ENCODE measurements around the gene HCFC1R1. TPM values are rescaled to one million over a fixed set of nuclear protein-coding genes. Genes with fewer than 3 reads are reported as not detected.

Gene HCFC1R1
- total RNA-seq, 1 experiment from 2014 or later, result 75.4 TPM

DNA sequence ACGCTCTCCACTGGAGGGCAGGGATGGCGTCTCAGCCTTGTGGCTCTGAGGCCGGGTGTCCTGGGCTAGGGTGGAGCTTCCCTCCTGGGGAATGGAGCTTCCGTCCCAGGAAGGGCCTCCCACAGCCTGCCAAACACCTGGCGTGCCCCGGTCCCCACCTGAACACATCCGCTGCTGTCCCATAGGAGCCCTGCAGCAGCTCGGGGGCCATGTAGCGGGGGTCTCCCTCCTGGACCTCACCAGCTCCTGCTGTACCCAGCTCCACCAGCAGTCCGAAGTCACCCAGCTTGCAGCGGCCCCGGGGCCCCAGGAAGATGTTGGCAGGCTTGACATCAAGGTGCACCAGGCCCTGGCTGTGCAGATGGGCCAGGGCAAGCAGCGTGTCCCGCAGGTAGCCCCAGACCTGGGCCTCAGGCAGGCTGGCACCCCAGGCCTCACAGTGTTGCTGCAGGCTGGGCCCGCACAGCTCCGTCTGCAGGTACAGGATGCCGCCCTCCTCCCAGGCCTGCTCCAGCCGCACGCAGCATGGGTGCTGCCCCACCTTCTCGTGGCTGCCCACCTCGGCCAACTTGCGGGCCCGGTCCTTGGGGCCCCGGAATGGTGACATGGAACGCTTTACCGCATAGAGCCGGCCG is 48.5 kb downstream of the HCFC1R1 start:
- DNase-seq, result no peak
- Mint-ChIP-seq H3K4me3 (ENCODE audit: low read depth, unreplicated experiment) (no peak overlapping the region), H3K4me1 (ENCODE audit: low read depth, unreplicated experiment) (peaks cover 40% of the 10 kb centered on the region), H3K36me3 (ENCODE audit: insufficient read depth, unreplicated experiment) (peaks cover 57% of the 10 kb centered on the region), H3K27me3 (ENCODE audit: unreplicated experiment) (no peaks in the 10 kb centered on the region), H3K9me3 (ENCODE audit: low read depth, unreplicated experiment) (no peaks in the 10 kb centered on the region), H3K27ac (ENCODE audit: unreplicated experiment) (no peak overlapping the region)
- TF ChIP-seq, protein P1, sequence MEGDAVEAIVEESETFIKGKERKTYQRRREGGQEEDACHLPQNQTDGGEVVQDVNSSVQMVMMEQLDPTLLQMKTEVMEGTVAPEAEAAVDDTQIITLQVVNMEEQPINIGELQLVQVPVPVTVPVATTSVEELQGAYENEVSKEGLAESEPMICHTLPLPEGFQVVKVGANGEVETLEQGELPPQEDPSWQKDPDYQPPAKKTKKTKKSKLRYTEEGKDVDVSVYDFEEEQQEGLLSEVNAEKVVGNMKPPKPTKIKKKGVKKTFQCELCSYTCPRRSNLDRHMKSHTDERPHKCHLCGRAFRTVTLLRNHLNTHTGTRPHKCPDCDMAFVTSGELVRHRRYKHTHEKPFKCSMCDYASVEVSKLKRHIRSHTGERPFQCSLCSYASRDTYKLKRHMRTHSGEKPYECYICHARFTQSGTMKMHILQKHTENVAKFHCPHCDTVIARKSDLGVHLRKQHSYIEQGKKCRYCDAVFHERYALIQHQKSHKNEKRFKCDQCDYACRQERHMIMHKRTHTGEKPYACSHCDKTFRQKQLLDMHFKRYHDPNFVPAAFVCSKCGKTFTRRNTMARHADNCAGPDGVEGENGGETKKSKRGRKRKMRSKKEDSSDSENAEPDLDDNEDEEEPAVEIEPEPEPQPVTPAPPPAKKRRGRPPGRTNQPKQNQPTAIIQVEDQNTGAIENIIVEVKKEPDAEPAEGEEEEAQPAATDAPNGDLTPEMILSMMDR (IDR thresholded peaks at IDR 0.05; ENCODE audit: unreplicated experiment), result no peak
- CTCF ChIA-PET, result interaction anchor here (0.7 kb wide), 1 partner anchor 8 kb away, joined by 4 read pairs; no protein-coding TSS in a partner anchor
- intact Hi-C loops (cut with micrococcal nuclease; ENCODE audit: unreplicated experiment), result no loop called here
- no TSS peak for BruUV-seq (replicated peaks)

DNA sequence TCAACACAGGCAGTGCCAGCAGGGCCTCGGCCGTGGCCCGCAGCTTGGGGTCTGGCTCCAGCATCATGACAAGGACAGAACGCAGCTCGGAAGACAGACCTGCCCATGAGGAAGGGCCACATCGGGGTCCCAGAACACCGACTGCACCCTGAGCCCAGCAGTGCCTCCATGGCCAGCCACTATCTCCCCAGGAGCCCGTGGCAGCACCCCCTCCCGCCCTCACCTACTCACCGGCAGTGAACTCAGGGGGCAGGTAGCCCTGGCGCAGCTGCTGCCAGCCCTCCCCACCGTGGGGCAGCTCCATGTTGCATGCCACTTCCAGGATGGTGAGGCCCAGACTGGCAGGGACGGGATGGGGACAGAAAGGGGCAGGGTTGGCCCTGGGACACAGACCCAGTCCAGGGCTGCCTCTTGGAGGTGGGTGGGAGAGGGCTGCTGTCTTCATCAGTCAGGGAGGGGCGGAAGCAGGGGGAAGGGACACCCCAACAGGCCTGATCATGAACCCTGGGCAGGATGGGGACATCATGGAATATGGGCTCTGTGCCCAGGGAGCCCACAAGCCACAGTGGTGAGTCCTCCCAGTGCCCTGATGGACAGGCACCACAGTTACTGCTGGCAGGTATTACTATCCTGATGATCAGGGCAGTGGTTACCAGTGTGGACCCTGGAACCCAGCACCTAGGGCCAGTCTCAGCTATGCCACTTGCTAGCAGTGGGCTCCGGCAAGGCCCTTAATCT is 49.3 kb downstream of the HCFC1R1 start:
- TF ChIP-seq, protein P1 (IDR thresholded peaks at IDR 0.05; ENCODE audit: unreplicated experiment), result no peak
- Mint-ChIP-seq H3K9me3 (ENCODE audit: low read depth, unreplicated experiment) (no peaks in the 10 kb centered on the region), H3K36me3 (ENCODE audit: insufficient read depth, unreplicated experiment) (peaks cover 57% of the 10 kb centered on the region), H3K4me3 (ENCODE audit: low read depth, unreplicated experiment) (no peak overlapping the region), H3K4me1 (ENCODE audit: low read depth, unreplicated experiment) (peaks cover 40% of the 10 kb centered on the region), H3K27me3 (ENCODE audit: unreplicated experiment) (no peaks in the 10 kb centered on the region), H3K27ac (ENCODE audit: unreplicated experiment) (no peak overlapping the region)
- intact Hi-C loops (cut with micrococcal nuclease; ENCODE audit: unreplicated experiment), result no loop called here
- DNase-seq, result no peak
- CTCF ChIA-PET, result no interaction called here
- no TSS peak for BruUV-seq (replicated peaks)

DNA sequence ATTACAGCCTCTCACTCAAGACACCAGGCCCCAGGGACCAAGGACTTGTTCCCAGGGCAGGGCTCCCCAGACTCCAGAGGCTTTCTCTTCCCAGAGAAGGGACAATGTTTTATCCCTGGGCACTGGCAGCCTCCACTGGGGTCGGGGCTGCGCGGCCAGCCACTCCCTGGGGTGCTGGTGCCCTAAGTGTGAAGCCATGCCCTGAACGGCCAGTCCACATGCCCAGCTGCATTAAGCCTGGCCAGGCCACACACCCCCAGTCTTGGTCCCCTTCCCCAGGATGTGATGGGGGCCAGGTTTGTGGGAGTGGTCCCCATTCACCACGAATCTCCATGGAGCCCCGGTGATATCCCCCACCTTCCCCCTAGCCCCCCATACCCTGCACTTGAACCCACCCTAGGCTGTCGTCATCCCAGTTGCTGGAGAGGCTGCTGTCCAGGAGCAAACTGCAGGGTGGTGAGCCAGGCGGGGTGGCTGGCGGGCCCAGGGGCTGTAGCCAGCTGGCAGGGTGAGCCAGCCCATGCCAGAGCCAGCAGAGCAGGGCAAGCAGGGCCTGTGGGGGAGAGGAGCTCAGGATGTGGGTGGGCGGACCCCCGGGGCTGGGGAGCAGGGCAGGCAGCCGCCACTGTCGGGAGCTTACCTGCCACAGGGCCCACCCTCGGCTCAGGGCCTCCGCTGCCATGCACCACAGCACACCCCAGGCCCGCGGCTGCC is 50.0 kb downstream of the HCFC1R1 start:
- H3K9me3 Mint-ChIP-seq (ENCODE audit: low read depth, unreplicated experiment), result no peaks in the 10 kb centered on the region
- intact Hi-C loops (cut with micrococcal nuclease; ENCODE audit: unreplicated experiment), result no loop called here
- no peaks in the 10 kb centered on the region for H3K27me3 Mint-ChIP-seq (ENCODE audit: unreplicated experiment)
- no peak for DNase-seq
- H3K36me3 Mint-ChIP-seq (ENCODE audit: insufficient read depth, unreplicated experiment), result peaks cover 61% of the 10 kb centered on the region
- H3K4me1 Mint-ChIP-seq (ENCODE audit: low read depth, unreplicated experiment), result peaks cover 40% of the 10 kb centered on the region
- no peak overlapping the region for H3K4me3 Mint-ChIP-seq (ENCODE audit: low read depth, unreplicated experiment)
- CTCF ChIA-PET, result no interaction called here
- no TSS peak for BruUV-seq (replicated peaks)
- TF ChIP-seq, protein P1 (IDR thresholded peaks at IDR 0.05; ENCODE audit: unreplicated experiment), result no peak
- H3K27ac Mint-ChIP-seq (ENCODE audit: unreplicated experiment), result no peak overlapping the region

DNA sequence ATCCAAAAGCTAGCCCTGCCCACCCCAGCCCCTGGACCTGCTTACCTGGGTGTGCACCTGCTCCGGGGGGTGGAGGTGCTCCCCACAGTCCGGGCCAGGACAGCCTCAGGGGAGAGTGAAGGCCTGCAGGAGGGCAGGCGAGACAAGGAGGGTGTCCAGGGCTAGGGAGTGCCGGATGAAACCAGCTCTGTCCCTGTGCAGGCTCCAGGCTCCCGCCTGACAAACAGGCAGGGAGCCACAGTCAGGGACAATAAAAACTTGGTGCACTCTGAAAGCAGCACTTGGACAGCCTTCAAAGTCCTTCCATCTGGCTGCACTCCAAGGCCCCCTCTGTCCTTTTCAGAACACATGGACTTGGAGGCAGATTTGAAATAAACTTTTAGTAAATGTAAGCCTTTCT is 50.6 kb downstream of the HCFC1R1 start:
- intact Hi-C loops (cut with micrococcal nuclease; ENCODE audit: unreplicated experiment), result no loop called here
- no peak for DNase-seq
- no TSS peak for BruUV-seq (replicated peaks)
- TF ChIP-seq, protein P1 (IDR thresholded peaks at IDR 0.05; ENCODE audit: unreplicated experiment), result no peak
- Mint-ChIP-seq H3K36me3 (ENCODE audit: insufficient read depth, unreplicated experiment) (peaks cover 68% of the 10 kb centered on the region), H3K4me1 (ENCODE audit: low read depth, unreplicated experiment) (peaks cover 38% of the 10 kb centered on the region), H3K9me3 (ENCODE audit: low read depth, unreplicated experiment) (no peaks in the 10 kb centered on the region), H3K27me3 (ENCODE audit: unreplicated experiment) (peaks cover 4% of the 10 kb centered on the region), H3K4me3 (ENCODE audit: low read depth, unreplicated experiment) (no peak overlapping the region), H3K27ac (ENCODE audit: unreplicated experiment) (no peak overlapping the region)
- CTCF ChIA-PET, result no interaction called here

Other genes with a start within 250 kb of the HCFC1R1 start
- 269 TPM in 2 replicates for gene ELOB, start 246.7 kb downstream of the HCFC1R1 start, total RNA-seq (2022)
- 7.9 and 13.2 TPM in 2 replicates for gene PRSS33, start 236.4 kb downstream of the HCFC1R1 start, total RNA-seq (2022)
- not detected in 2 replicates for gene PRSS41, start 225.5 kb downstream of the HCFC1R1 start, total RNA-seq (2022)
- gene PRSS21, start 206.7 kb downstream of the HCFC1R1 start, total RNA-seq (2022), result not detected in 2 replicates
- 10.3 and 15.5 TPM in 2 replicates for gene ZG16B, start 193.6 kb downstream of the HCFC1R1 start, total RNA-seq (2022)
- gene PRSS22, start 165.8 kb downstream of the HCFC1R1 start, total RNA-seq (2022), result 140 and 141 TPM in 2 replicates
- 10.8 and 13.0 TPM in 2 replicates for gene FLYWCH2, start 140.7 kb downstream of the HCFC1R1 start, total RNA-seq (2022)
- gene FLYWCH1, start 112.0 kb downstream of the HCFC1R1 start, total RNA-seq (2022), result 34.8 and 36.8 TPM in 2 replicates
- gene KREMEN2, start 59.7 kb downstream of the HCFC1R1 start, total RNA-seq (2022), result 0.51 TPM in 1 of 2 replicates, not detected in the other
- 51.0 and 56.0 TPM in 2 replicates for gene PAQR4, start 54.6 kb downstream of the HCFC1R1 start, total RNA-seq (2022)
- gene PKMYT1, start 43.5 kb downstream of the HCFC1R1 start, total RNA-seq (2022), result 91.2 and 107 TPM in 2 replicates
- 13.5 and 17.8 TPM in 2 replicates for gene CLDN9, start 11.0 kb downstream of the HCFC1R1 start, total RNA-seq (2022)
- gene CLDN6, start 5.8 kb downstream of the HCFC1R1 start, total RNA-seq (2022), result 1.2 and 2.1 TPM in 2 replicates
- 478 and 509 TPM in 2 replicates for gene TNFRSF12A, start 3.6 kb downstream of the HCFC1R1 start, total RNA-seq (2022)
- gene THOC6, start 93 bp upstream of the HCFC1R1 start, total RNA-seq (2022), result 50.8 and 54.4 TPM in 2 replicates
- gene BICDL2, start 13.0 kb upstream of the HCFC1R1 start, total RNA-seq (2022), result 59.4 and 70.9 TPM in 2 replicates
- 0.27 and 0.31 TPM in 2 replicates for gene MMP25, start 22.6 kb upstream of the HCFC1R1 start, total RNA-seq (2022)
- 81.8 and 89.0 TPM in 2 replicates for gene IL32, start 41.7 kb upstream of the HCFC1R1 start, total RNA-seq (2022)
- gene ZSCAN10, start 75.4 kb upstream of the HCFC1R1 start, total RNA-seq (2022), result not detected in 2 replicates
- 17.2 and 17.7 TPM in 2 replicates for gene ZNF205, start 88.6 kb upstream of the HCFC1R1 start, total RNA-seq (2022)
- 9.8 and 11.8 TPM in 2 replicates for gene ZNF213, start 111.1 kb upstream of the HCFC1R1 start, total RNA-seq (2022)
- 0.40 and 0.54 TPM in 2 replicates for gene OR1F1, start 164.3 kb upstream of the HCFC1R1 start, total RNA-seq (2022)
- 12.7 and 14.6 TPM in 2 replicates for gene ZNF200, start 211.2 kb upstream of the HCFC1R1 start, total RNA-seq (2022)
- gene MEFV, start 232.7 kb upstream of the HCFC1R1 start, total RNA-seq (2022), result not detected in 2 replicates

Data from Calu3 (cell line).